DOHH2 (cell line): Measurements from ENCODE around the gene UBAC2.

Experiments used
- CTCF ChIP-seq: fragments of 200-600 bp; sonication (generic); IDR thresholded peaks from one replicate; pipeline ENCODE4 v1.5.1; 2014; ENCODE audit warnings: antibody characterized with exemption, mild to moderate bottlenecking, low read depth, low read length; ENCODE audit not compliant: poor library complexity, severe bottlenecking
- EZH2phosphoT487 ChIP-seq: fragments of 200-600 bp; sonication (generic); IDR thresholded peaks from 2 replicates; pipeline ENCODE4 v1.6.1; 2017; ENCODE audit warnings: borderline replicate concordance, mild to moderate bottlenecking, antibody characterized with exemption, low read length, moderate library complexity, mixed read lengths

- TF ChIP-seq CTCF (no peak), EZH2phosphoT487 (no peak)
Observed at GRCh38 chr13:99208185-99208584, 7.5 kb downstream of the UBAC2 start.
